Erythroblast (primary cell): Measurements from ENCODE around the gene HYOU1.

Experiments used
- GATA1 ChIP-seq: IDR thresholded peaks from 2 replicates; pipeline ENCODE4 v1.6.1; 2011; ENCODE audit warnings: low read depth, mild to moderate bottlenecking, control low read depth, low read length, moderate library complexity
- POLR2A ChIP-seq: IDR thresholded peaks from 2 replicates; pipeline ENCODE4 v1.6.1; 2011; ENCODE audit warnings: mild to moderate bottlenecking, low read length

- TF ChIP-seq POLR2A (no peak), GATA1 (no peak)
Measured at GRCh38 chr11:119077839-119078238, 20.8 kb upstream of the HYOU1 start.
